Panc1 (cell line): ENCODE results near the gene MAF. TPM values are rescaled to one million over a fixed set of nuclear protein-coding genes. Genes with fewer than 3 reads are reported as not detected.

Source experiments
- ATAC-seq: fragments of 200-7000 bp; cut with Tn5 transposase; 2 replicates; pipeline ENCODE4 v1.9.1; 2020; ENCODE audit warnings: mild to moderate bottlenecking, moderate library complexity
- BruUV-seq: library from RNA; stranded (reverse); fragments of 400-500 nt; replicated peaks from 2 replicates; lab custom pipeline; 2021; lab: Mats Ljungman, UMichigan
- CTCF ChIA-PET: fragments of 300-600 bp; sonication (Branson Sonifier 250); formaldehyde crosslinking; loops from one replicate; lab custom pipeline; 2022; ENCODE audit warnings: antibody characterized with exemption; lab: Charles Lee
- POLR2A ChIA-PET: fragments of 300-600 bp; sonication (Branson Sonifier 250); formaldehyde crosslinking; loops from one replicate; lab custom pipeline; 2022; ENCODE audit warnings: antibody characterized with exemption; lab: Charles Lee
- DNase-seq: peaks from one replicate; pipeline ENCODE4 v3.0.0-alpha.2; 2010; ENCODE audit warnings: low read depth, low spot score
- H3K27ac ChIP-seq: 2 replicates; pipeline ENCODE4 v1.5.1; 2011; ENCODE audit warnings: mild to moderate bottlenecking, low read length, inconsistent platforms
- H3K27me3 ChIP-seq: fragments of 200-500 bp; sonication (Bioruptor generic); 2 replicates; pipeline ENCODE4 v1.6.0; 2014; ENCODE audit warnings: low read length, inconsistent platforms; ENCODE audit not compliant: control insufficient read depth, insufficient read depth
- H3K36me3 ChIP-seq: fragments of 200-500 bp; sonication (Bioruptor generic); 2 replicates; pipeline ENCODE4 v1.5.1; 2014; ENCODE audit warnings: inconsistent platforms, mild to moderate bottlenecking, low read length, moderate library complexity; ENCODE audit not compliant: control insufficient read depth, insufficient read depth
- H3K4me1 ChIP-seq: 2 replicates; pipeline ENCODE4 v1.5.1; 2011; ENCODE audit warnings: inconsistent platforms, mild to moderate bottlenecking, low read length, moderate library complexity; ENCODE audit not compliant: control insufficient read depth, insufficient read depth
- H3K4me3 ChIP-seq, 2 experiments: 2 replicates each; pipeline ENCODE4 v1.5.1; 2011 to 2012; ENCODE audit warnings: low read depth in 2 of 2, low read length in 2 of 2, mild to moderate bottlenecking in 2 of 2, inconsistent platforms in 1 of 2, moderate library complexity in 1 of 2
- H3K9me3 ChIP-seq: fragments of 200-500 bp; sonication (Bioruptor generic); 2 replicates; pipeline ENCODE4 v1.5.1; 2014; ENCODE audit warnings: low read depth, mild to moderate bottlenecking, inconsistent platforms, low read length, moderate library complexity; ENCODE audit not compliant: control insufficient read depth, insufficient read depth
- CTCF ChIP-seq: fragments of 450-650 bp; IDR thresholded peaks from 2 replicates; pipeline ENCODE4 v1.5.1; 2017; ENCODE audit warnings: mild to moderate bottlenecking
- POLR2AphosphoS5 ChIP-seq: IDR thresholded peaks from 2 replicates; pipeline ENCODE4 v1.6.1; 2012; ENCODE audit warnings: mild to moderate bottlenecking, low read depth, low read length, moderate library complexity
- SIN3A ChIP-seq: IDR thresholded peaks from 2 replicates; pipeline ENCODE4 v1.6.1; 2012; ENCODE audit warnings: low read depth, mild to moderate bottlenecking, low read length, moderate library complexity, borderline replicate concordance; ENCODE audit not compliant: insufficient read depth
- TCF7L2 ChIP-seq: IDR thresholded peaks from 2 replicates; pipeline ENCODE4 v1.6.1; 2011; ENCODE audit warnings: mild to moderate bottlenecking, low read depth, low read length, inconsistent platforms
- in situ Hi-C: cut with HindIII; loops from 2 replicates; pipeline ENCODE4 v1.10.0; 2016; ENCODE audit warnings: low sequenced_read_pairs, low pct_unique_long_range_greater_than_20kb
- intact Hi-C: fragments of 100-400 bp; cut with micrococcal nuclease; formaldehyde crosslinking; loops from one replicate; pipeline ENCODE4 v1.10.0; 2022; ENCODE audit not compliant: unreplicated experiment
- total RNA-seq: library from RNA; stranded (reverse); gene quantifications from one replicate; pipeline ENCODE4 v1.2.1, GENCODE V29; 2021; ENCODE audit not compliant: unreplicated experiment
- TF ChIP-seq, protein P1 (sequence below), 2 experiments: IDR thresholded peaks; 2 replicates each; pipeline ENCODE4 v1.6.1; 2011 to 2012; ENCODE audit warnings: low read depth in 2 of 2, control low read depth in 1 of 2, low read length in 1 of 2, mild to moderate bottlenecking in 1 of 2, moderate library complexity in 1 of 2; ENCODE audit not compliant: insufficient read depth in 1 of 2

Gene MAF
- total RNA-seq, 1 experiment from 2014 or later, result 0.46 TPM

- CTCF ChIA-PET, result no interaction called here
- BruUV-seq, result no TSS peak
- in situ Hi-C loops, result no loop called here
- Histone ChIP-seq H3K4me1 (no peaks in the 10 kb centered on the region), H3K27ac (no peak overlapping the region), H3K9me3 (no peaks in the 10 kb centered on the region), H3K4me3 (no peak overlapping the region), H3K36me3 (no peaks in the 10 kb centered on the region; the same call in 1 of the 2 replicates), H3K27me3 (peaks cover 5% of the 10 kb centered on the region)
- DNase-seq, result no peak
- TF ChIP-seq POLR2AphosphoS5 (no peak), CTCF (no peak), TCF7L2 (no peak), SIN3A (no peak)
- TF ChIP-seq, protein P1, sequence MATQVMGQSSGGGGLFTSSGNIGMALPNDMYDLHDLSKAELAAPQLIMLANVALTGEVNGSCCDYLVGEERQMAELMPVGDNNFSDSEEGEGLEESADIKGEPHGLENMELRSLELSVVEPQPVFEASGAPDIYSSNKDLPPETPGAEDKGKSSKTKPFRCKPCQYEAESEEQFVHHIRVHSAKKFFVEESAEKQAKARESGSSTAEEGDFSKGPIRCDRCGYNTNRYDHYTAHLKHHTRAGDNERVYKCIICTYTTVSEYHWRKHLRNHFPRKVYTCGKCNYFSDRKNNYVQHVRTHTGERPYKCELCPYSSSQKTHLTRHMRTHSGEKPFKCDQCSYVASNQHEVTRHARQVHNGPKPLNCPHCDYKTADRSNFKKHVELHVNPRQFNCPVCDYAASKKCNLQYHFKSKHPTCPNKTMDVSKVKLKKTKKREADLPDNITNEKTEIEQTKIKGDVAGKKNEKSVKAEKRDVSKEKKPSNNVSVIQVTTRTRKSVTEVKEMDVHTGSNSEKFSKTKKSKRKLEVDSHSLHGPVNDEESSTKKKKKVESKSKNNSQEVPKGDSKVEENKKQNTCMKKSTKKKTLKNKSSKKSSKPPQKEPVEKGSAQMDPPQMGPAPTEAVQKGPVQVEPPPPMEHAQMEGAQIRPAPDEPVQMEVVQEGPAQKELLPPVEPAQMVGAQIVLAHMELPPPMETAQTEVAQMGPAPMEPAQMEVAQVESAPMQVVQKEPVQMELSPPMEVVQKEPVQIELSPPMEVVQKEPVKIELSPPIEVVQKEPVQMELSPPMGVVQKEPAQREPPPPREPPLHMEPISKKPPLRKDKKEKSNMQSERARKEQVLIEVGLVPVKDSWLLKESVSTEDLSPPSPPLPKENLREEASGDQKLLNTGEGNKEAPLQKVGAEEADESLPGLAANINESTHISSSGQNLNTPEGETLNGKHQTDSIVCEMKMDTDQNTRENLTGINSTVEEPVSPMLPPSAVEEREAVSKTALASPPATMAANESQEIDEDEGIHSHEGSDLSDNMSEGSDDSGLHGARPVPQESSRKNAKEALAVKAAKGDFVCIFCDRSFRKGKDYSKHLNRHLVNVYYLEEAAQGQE (IDR thresholded peaks at IDR 0.05; ENCODE audit: insufficient read depth in 1 of 2, low read depth in 2 of 2, low read length in 1 of 2), result no peak
- POLR2A ChIA-PET, result no interaction called here
- intact Hi-C loops, result no loop called here
- ATAC-seq, result no peak
Observed at GRCh38 chr16:79580453-79581191, 19.9 kb downstream of the MAF start.

GRCh38 chr16:79576602-79577001, 23.9 kb downstream of the MAF start:
- TF ChIP-seq POLR2AphosphoS5, result no peak
- TF ChIP-seq, protein P1 (IDR thresholded peaks at IDR 0.05; ENCODE audit: insufficient read depth in 1 of 2, low read depth in 2 of 2, low read length in 1 of 2), result no peak
- no peak for TF ChIP-seq SIN3A
- TF ChIP-seq CTCF, result no peak
- no peak for TF ChIP-seq TCF7L2
- POLR2A ChIA-PET, result no interaction called here
- Histone ChIP-seq H3K4me3 (no peak overlapping the region), H3K9me3 (no peaks in the 10 kb centered on the region), H3K27ac (no peak overlapping the region), H3K36me3 (no peaks in the 10 kb centered on the region; the same call in 1 of the 2 replicates), H3K27me3 (peaks cover 5% of the 10 kb centered on the region), H3K4me1 (no peaks in the 10 kb centered on the region)
- intact Hi-C loops, result no loop called here
- DNase-seq (no peak), ATAC-seq (no peak)
- no TSS peak for BruUV-seq
- in situ Hi-C loops, result no loop called here
- CTCF ChIA-PET, result no interaction called here
